A549 (cell line): Measurements from ENCODE around the gene SPRR4. TPM values are rescaled to one million over a fixed set of nuclear protein-coding genes. Genes with fewer than 3 reads are reported as not detected.

ENCODE experiments used
- ATAC-seq, 2 experiments: fragments of 200-7000 bp in 1 of 2; fragments of >200 bp in 1 of 2; cut with Nextera tagmentation in 1 of 2; cut with Tn5 transposase in 1 of 2; 3 replicates each; pipeline versions ENCODE4 v1.8.0 to v1.9.1; 2018 to 2020; ENCODE audit warnings: mild to moderate bottlenecking in 1 of 2, moderate library complexity in 1 of 2
- CTCF ChIA-PET: fragments of 300-600 bp; sonication (Branson Sonifier 250); formaldehyde crosslinking; extraction: SDS; loops from one replicate; lab custom pipeline; 2021; ENCODE audit warnings: antibody characterized with exemption, inconsistent platforms; lab: Yijun Ruan, JAX
- POLR2A ChIA-PET: fragments of 350-600 bp; formaldehyde crosslinking; extraction: SDS; loops from one replicate; lab custom pipeline; 2021; ENCODE audit warnings: antibody characterized with exemption, inconsistent platforms; lab: Yijun Ruan, JAX
- DNase-seq, 2 experiments: peaks; one replicate each; pipeline versions ENCODE4 v3.0.0 to v3.0.0-alpha.2; 2011 to 2016; ENCODE audit warnings: low read depth in 1 of 2, low spot score in 1 of 2
- FAIRE-seq: peaks from 2 replicates; lab custom pipeline; 2011; peaks lifted over from hg19 to GRCh38; lab: Jason Lieb, UNC
- H3K27ac ChIP-seq, 2 experiments: fragments of >200 bp; sonication (Bioruptor Twin); formaldehyde crosslinking; 3 replicates each; pipeline ENCODE4 v1.5.1; 2016 to 2017
- H3K4me1 ChIP-seq: fragments of >200 bp; sonication (Bioruptor Twin); formaldehyde crosslinking; 3 replicates; pipeline ENCODE4 v1.6.1; 2016
- H3K4me2 ChIP-seq: fragments of >200 bp; sonication (Bioruptor Twin); formaldehyde crosslinking; 3 replicates; pipeline ENCODE4 v1.6.1; 2016
- H3K4me3 ChIP-seq: fragments of >200 bp; sonication (Bioruptor Twin); formaldehyde crosslinking; 3 replicates; pipeline ENCODE4 v1.5.1; 2016
- H3K9me3 ChIP-seq: fragments of >200 bp; sonication (Bioruptor Twin); formaldehyde crosslinking; 3 replicates; pipeline ENCODE4 v1.6.1; 2016
- BHLHE40 ChIP-seq: IDR thresholded peaks from 2 replicates; pipeline ENCODE4 v1.6.1; 2012; ENCODE audit warnings: low read depth, low read length, inconsistent platforms
- CEBPB ChIP-seq, 2 experiments: fragments of >200 bp in 1 of 2; sonication (Bioruptor Twin) in 1 of 2; formaldehyde crosslinking in 1 of 2; IDR thresholded peaks; 2 replicates each; pipeline ENCODE4 v1.6.1; 2012 to 2016
- CHD2 ChIP-seq: fragments of 150-350 bp; IDR thresholded peaks from 2 replicates; pipeline ENCODE4 v1.6.1; 2014; ENCODE audit warnings: low read length; ENCODE audit not compliant: partially characterized antibody
- ESRRA ChIP-seq: fragments of 150-350 bp; IDR thresholded peaks from 2 replicates; pipeline ENCODE4 v1.6.1; 2014; ENCODE audit warnings: mild to moderate bottlenecking, low read length, borderline replicate concordance
- FOXS1 ChIP-seq: fragments of 250-450 bp; sonication (Bioruptor Pico); IDR thresholded peaks from 2 replicates; pipeline ENCODE4 v1.5.0; 2020; ENCODE audit warnings: mild to moderate bottlenecking, moderate library complexity
- HES2 ChIP-seq: fragments of >200 bp; sonication (Bioruptor Twin); formaldehyde crosslinking; IDR thresholded peaks from 2 replicates; pipeline ENCODE4 v1.6.1; 2016
- HEYL ChIP-seq: fragments of 250-450 bp; sonication (Bioruptor Pico); IDR thresholded peaks from 2 replicates; pipeline ENCODE4 v1.8.0; 2021; ENCODE audit warnings: mild to moderate bottlenecking, moderate library complexity
- HOXB13 ChIP-seq: fragments of 250-450 bp; sonication (Bioruptor Pico); IDR thresholded peaks from 2 replicates; pipeline ENCODE4 v1.5.0; 2020; ENCODE audit warnings: low read depth, mild to moderate bottlenecking, moderate library complexity
- JUN ChIP-seq, 2 experiments: fragments of >200 bp; sonication (Bioruptor Twin); formaldehyde crosslinking; IDR thresholded peaks; 2 replicates in 1 of 2; 3 replicates in 1 of 2; pipeline ENCODE4 v1.6.1; 2016 to 2017
- KDM5A ChIP-seq: fragments of 200-600 bp; sonication (generic); IDR thresholded peaks from 2 replicates; pipeline ENCODE4 v1.6.1; 2016; ENCODE audit warnings: antibody characterized with exemption, mild to moderate bottlenecking
- MAZ ChIP-seq: fragments of 150-350 bp; IDR thresholded peaks from 2 replicates; pipeline ENCODE4 v1.6.1; 2014; ENCODE audit warnings: antibody characterized with exemption, low read depth, low read length, borderline replicate concordance
- MYC ChIP-seq: IDR thresholded peaks from 2 replicates; pipeline ENCODE4 v1.6.1; 2012; ENCODE audit warnings: mild to moderate bottlenecking, inconsistent platforms, low read length, improper control_type of control experiment, borderline replicate concordance
- RARB ChIP-seq: fragments of 250-450 bp; sonication (Bioruptor Pico); IDR thresholded peaks from 2 replicates; pipeline ENCODE4 v1.8.0; 2021; ENCODE audit warnings: mild to moderate bottlenecking, moderate library complexity
- RFX5 ChIP-seq: fragments of 450-650 bp; IDR thresholded peaks from 2 replicates; pipeline ENCODE4 v1.7.1; 2014; ENCODE audit warnings: antibody characterized with exemption, mild to moderate bottlenecking, moderate library complexity
- SMC3 ChIP-seq: fragments of >200 bp; sonication (Bioruptor Twin); formaldehyde crosslinking; IDR thresholded peaks from 3 replicates; pipeline ENCODE4 v1.6.1; 2018; ENCODE audit warnings: inconsistent platforms
- ZC3H11A ChIP-seq: fragments of 450-650 bp; IDR thresholded peaks from 2 replicates; pipeline ENCODE4 v1.6.1; 2014; ENCODE audit warnings: antibody characterized with exemption, mild to moderate bottlenecking
- ZFP36 ChIP-seq: fragments of 450-650 bp; IDR thresholded peaks from 2 replicates; pipeline ENCODE4 v1.6.1; 2014; ENCODE audit warnings: borderline replicate concordance; ENCODE audit not compliant: partially characterized antibody
- WGBS: methylation state at CpG from one replicate; pipeline ENCODE4 v1.1.6; 2017; ENCODE audit errors: missing lambda C conversion rate; 5-methylcytosine and 5-hydroxymethylcytosine counted together
- polyA plus RNA-seq, 4 experiments: library from polyadenylated mRNA; depleted of rRNA in 3 of 4; stranded (reverse); fragments of >200 nt; fragmentation: RNase III in 1 of 4; extraction: RNeasy Plus Mini Kit Qiagen cat#74134 plus additional on column Dnase treatment in 1 of 4; gene quantifications; 2 replicates in 3 of 4; 3 replicates in 1 of 4; pipeline ENCODE4 v1.2.3, GENCODE V29; 2011 to 2017
- TF ChIP-seq, protein P1 (sequence below): fragments of 200-600 bp; sonication (generic); IDR thresholded peaks from 2 replicates; pipeline ENCODE4 v1.6.1; 2016; ENCODE audit warnings: antibody characterized with exemption, mild to moderate bottlenecking, moderate library complexity
- TF ChIP-seq, protein P2 (sequence below): fragments of >200 bp; sonication (Bioruptor Twin); formaldehyde crosslinking; IDR thresholded peaks from 3 replicates; pipeline ENCODE4 v1.6.1; 2016
- TF ChIP-seq, protein P3 (sequence below): fragments of 250-450 bp; sonication (Bioruptor Pico); IDR thresholded peaks from 2 replicates; pipeline ENCODE4 v1.5.0; 2020; ENCODE audit warnings: low read depth, mild to moderate bottlenecking, moderate library complexity
- TF ChIP-seq, protein P4 (sequence below): fragments of 450-650 bp; IDR thresholded peaks from 2 replicates; pipeline ENCODE4 v1.6.1; 2014; ENCODE audit warnings: antibody characterized with exemption

SPRR4 gene
- polyA plus RNA-seq, 2 of the 4 experiments (the other 2 are of a cell fraction): not detected

GRCh38 chr1:152972196-152972886, 1.9 kb downstream of the SPRR4 start:
- TF ChIP-seq MAZ: no peak
- TF ChIP-seq RARB (CRISPR knock-in tag): no peak
- TF ChIP-seq, protein P1, sequence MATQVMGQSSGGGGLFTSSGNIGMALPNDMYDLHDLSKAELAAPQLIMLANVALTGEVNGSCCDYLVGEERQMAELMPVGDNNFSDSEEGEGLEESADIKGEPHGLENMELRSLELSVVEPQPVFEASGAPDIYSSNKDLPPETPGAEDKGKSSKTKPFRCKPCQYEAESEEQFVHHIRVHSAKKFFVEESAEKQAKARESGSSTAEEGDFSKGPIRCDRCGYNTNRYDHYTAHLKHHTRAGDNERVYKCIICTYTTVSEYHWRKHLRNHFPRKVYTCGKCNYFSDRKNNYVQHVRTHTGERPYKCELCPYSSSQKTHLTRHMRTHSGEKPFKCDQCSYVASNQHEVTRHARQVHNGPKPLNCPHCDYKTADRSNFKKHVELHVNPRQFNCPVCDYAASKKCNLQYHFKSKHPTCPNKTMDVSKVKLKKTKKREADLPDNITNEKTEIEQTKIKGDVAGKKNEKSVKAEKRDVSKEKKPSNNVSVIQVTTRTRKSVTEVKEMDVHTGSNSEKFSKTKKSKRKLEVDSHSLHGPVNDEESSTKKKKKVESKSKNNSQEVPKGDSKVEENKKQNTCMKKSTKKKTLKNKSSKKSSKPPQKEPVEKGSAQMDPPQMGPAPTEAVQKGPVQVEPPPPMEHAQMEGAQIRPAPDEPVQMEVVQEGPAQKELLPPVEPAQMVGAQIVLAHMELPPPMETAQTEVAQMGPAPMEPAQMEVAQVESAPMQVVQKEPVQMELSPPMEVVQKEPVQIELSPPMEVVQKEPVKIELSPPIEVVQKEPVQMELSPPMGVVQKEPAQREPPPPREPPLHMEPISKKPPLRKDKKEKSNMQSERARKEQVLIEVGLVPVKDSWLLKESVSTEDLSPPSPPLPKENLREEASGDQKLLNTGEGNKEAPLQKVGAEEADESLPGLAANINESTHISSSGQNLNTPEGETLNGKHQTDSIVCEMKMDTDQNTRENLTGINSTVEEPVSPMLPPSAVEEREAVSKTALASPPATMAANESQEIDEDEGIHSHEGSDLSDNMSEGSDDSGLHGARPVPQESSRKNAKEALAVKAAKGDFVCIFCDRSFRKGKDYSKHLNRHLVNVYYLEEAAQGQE: no peak
- DNase-seq: no peak
- no peak overlapping the region for H3K4me2 ChIP-seq
- no peak for FAIRE-seq
- ATAC-seq: no peak
- no peaks in the 10 kb centered on the region for H3K9me3 ChIP-seq
- no peaks in the 10 kb centered on the region for H3K4me1 ChIP-seq
- H3K4me3 ChIP-seq: no peak overlapping the region
- ChIA-PET POLR2A (no interaction called here), CTCF (interaction anchor here (1.4 kb wide), 1 partner anchor 46 kb away, joined by 3 read pairs; no protein-coding TSS in a partner anchor)
- no peak overlapping the region for H3K27ac ChIP-seq
- 14% methylated on average over 4 of the region's 4 CpGs for WGBS

DNA sequence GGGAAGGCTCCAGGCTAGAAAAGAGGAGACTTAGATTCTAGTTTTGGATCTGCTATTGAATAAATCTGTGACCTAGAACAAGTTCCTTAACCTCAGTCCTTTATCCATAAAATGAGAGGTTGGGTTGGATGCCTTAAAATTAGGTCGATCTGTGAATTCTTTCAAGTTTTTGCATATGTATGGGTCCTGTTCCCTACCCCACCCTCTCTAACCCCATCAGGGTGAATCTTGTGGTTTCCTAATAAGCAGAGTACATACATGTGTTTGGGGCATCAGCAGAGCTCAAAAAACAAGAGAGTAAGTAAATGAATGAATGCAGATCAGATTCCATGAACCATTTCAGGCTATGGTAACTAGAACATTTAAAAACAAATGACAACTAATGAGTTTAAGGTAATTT, 6.2 kb downstream of the SPRR4 start:
- Histone ChIP-seq H3K4me3 (no peak overlapping the region), H3K9me3 (no peaks in the 10 kb centered on the region), H3K4me1 (no peaks in the 10 kb centered on the region), H3K4me2 (no peak overlapping the region), H3K27ac (no peak overlapping the region)
- TF ChIP-seq, protein P2, sequence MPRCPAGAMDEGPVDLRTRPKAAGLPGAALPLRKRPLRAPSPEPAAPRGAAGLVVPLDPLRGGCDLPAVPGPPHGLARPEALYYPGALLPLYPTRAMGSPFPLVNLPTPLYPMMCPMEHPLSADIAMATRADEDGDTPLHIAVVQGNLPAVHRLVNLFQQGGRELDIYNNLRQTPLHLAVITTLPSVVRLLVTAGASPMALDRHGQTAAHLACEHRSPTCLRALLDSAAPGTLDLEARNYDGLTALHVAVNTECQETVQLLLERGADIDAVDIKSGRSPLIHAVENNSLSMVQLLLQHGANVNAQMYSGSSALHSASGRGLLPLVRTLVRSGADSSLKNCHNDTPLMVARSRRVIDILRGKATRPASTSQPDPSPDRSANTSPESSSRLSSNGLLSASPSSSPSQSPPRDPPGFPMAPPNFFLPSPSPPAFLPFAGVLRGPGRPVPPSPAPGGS: no peak
- TF ChIP-seq HOXB13 (CRISPR knock-in tag) (no peak), ZC3H11A (no peak), HEYL (CRISPR knock-in tag) (no peak), MYC (no peak), ESRRA (no peak), CHD2 (no peak), HES2 (no peak), RFX5 (no peak), CEBPB (IDR thresholded peaks at IDR 0.05) (no peak), KDM5A (no peak), JUN (IDR thresholded peaks at IDR 0.05) (no peak), ZFP36 (no peak), FOXS1 (CRISPR knock-in tag) (no peak), BHLHE40 (no peak), SMC3 (no peak)
- TF ChIP-seq, protein P1: no peak
- TF ChIP-seq, protein P3, sequence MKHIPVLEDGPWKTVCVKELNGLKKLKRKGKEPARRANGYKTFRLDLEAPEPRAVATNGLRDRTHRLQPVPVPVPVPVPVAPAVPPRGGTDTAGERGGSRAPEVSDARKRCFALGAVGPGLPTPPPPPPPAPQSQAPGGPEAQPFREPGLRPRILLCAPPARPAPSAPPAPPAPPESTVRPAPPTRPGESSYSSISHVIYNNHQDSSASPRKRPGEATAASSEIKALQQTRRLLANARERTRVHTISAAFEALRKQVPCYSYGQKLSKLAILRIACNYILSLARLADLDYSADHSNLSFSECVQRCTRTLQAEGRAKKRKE (CRISPR knock-in tag): no peak
- TF ChIP-seq, protein P4, sequence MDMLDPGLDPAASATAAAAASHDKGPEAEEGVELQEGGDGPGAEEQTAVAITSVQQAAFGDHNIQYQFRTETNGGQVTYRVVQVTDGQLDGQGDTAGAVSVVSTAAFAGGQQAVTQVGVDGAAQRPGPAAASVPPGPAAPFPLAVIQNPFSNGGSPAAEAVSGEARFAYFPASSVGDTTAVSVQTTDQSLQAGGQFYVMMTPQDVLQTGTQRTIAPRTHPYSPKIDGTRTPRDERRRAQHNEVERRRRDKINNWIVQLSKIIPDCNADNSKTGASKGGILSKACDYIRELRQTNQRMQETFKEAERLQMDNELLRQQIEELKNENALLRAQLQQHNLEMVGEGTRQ: no peak
- DNase-seq (no peak), FAIRE-seq (no peak), ATAC-seq (no peak)
- ChIA-PET POLR2A (no interaction called here), CTCF (interaction anchor here (0.6 to 1.3 kb wide), 2 partner anchors 10 to 1487 kb away, joined by 3 to 4 read pairs; no protein-coding TSS in a partner anchor)
- WGBS: 0% methylated on average over 1 of the region's 1 CpG
